ENCODE results near the gene NAA30.

- TF ChIP-seq CTCF (IDR thresholded peaks at IDR 0.05; ENCODE audit: insufficient read depth, low read length) (no peak), GABPA (IDR thresholded peaks at IDR 0.05; ENCODE audit: low read depth) (no peak), POLR2AphosphoS5 (IDR thresholded peaks at IDR 0.05; ENCODE audit: low read depth) (no peak), REST (IDR thresholded peaks at IDR 0.05; ENCODE audit: insufficient replicate concordance, low read depth) (no peak)
Measured at GRCh38 chr14:57364659-57365450, 25.5 kb upstream of the NAA30 start.
